HG03432 (cell line): ENCODE data around the gene OR2T1.
"Not testable (repeated sequence)": the region's sequence is repeated elsewhere in the genome, so short reads cannot be mapped to it uniquely, and the experiment has no call there.

ENCODE experiments used
- ATAC-seq: cut with Tn5 transposase; IDR thresholded peaks from one replicate; pipeline ENCODE4 v1.9.1; 2021; ENCODE audit warnings: mild to moderate bottlenecking, moderate library complexity; ENCODE audit not compliant: unreplicated experiment

OR2T1 gene, protein sequence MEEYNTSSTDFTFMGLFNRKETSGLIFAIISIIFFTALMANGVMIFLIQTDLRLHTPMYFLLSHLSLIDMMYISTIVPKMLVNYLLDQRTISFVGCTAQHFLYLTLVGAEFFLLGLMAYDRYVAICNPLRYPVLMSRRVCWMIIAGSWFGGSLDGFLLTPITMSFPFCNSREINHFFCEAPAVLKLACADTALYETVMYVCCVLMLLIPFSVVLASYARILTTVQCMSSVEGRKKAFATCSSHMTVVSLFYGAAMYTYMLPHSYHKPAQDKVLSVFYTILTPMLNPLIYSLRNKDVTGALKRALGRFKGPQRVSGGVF

DNA sequence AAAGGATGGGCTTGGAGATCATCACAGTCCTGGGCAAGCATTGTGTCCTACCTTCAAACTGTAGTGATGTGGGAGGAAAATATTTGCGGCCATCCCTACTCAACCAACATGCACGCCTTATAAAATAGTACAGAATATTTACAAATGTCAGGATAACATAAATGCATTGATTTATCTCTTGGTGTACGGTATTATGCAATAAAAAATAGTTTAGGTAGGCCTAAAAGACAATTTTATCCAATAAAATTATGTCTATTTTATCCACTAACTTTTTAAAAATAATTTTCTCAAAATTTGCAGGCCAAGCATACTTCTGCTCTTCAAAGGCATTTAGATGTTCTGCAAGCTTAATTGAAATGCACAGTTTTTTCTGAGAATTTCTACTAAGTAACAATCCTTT lies at the start of gene OR2T1:
Gene OR2T1, plus strand, starts transcription at position 301 of the 400 bp plus-strand sequence. CDS start 3,100 bp downstream, outside the sequence.
- no peak for ATAC-seq

- no peak for ATAC-seq
These were observed 43.4 kb upstream of the OR2T1 start for GRCh38 chr1:248359415-248359814.

- no peak for ATAC-seq
These were observed 41.6 kb upstream of the OR2T1 start, which contains the start of gene OR2T4 for GRCh38 chr1:248361121-248361715. OR2T4 (plus strand) TSS chr1:248361665; CDS start chr1:248361665, 0 bp downstream.

GRCh38 chr1:248366609-248367008 lies 36.2 kb upstream of the OR2T1 start:
- ATAC-seq: no peak

GRCh38 chr1:248372394-248372793 lies 30.5 kb upstream of the OR2T1 start:
- no peak for ATAC-seq

DNA sequence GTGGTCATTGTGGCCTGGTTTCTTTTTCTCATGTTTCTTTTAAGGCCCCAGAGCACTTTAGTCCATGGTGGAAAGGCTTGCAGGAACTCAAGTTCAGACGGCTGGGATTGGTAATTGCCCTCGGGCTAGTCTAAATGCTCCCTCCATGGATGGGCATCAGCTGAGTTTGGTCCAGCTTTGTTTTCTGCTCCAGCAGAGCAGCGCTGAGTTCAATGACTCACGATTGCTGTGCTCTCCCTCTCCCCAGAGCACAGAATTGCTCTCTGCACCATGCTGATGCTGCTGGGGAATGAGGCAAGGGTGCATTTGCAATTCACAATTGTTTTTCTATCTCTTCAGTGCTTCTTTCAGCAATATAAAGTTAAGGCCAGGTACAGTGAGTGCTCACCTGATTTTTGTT lies 29.1 kb upstream of the OR2T1 start:
- no peak for ATAC-seq

- ATAC-seq: no peak
These were observed 27.4 kb upstream of the OR2T1 start, which contains the start of gene OR2T6 for GRCh38 chr1:248375446-248375845. OR2T6 (plus strand) TSS chr1:248375746; CDS start chr1:248387609, 11,863 bp downstream.

DNA sequence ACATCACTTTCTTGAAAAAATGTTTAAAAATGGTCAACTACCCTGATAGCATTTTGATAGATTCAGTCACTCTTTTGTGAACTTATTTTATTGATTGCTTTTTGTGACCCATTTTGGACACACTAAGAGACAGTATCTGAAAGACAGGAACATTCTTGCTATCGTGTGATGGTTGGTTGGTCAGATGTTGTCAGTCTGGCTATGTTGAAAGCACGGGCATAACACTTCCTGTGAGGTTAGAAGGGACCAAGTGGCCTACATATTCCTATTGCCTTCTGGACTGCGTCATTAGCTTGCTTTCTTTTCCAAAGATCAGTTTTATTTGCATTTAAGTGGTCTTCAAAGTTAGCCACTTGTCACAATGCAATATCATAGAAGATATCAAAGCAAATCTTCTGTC lies 25.9 kb upstream of the OR2T1 start:
- no peak for ATAC-seq

DNA sequence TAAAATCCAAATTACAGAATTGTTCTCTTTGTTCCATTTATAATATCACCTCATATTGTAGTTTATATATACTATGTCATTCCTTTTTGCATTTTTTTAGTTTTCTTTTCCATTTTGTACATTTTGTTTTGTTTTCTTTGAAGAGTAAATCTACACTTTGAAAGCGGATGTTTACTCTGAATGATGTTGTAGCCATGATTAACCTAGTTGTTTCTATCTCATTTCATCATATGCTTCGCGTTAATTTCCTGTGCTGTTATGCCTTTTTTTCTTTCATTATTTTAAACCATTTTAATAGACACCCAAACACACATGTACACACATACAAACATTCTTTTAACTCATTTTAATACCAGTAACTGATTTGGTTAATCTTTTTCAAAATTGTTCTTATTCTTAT lies 22.0 kb upstream of the OR2T1 start:
- no peak for ATAC-seq

- ATAC-seq: no peak
These were observed 14.4 kb upstream of the OR2T1 start for GRCh38 chr1:248388426-248388825.

- ATAC-seq: no peak
These were observed 9.8 kb upstream of the OR2T1 start for GRCh38 chr1:248393050-248393449.

DNA sequence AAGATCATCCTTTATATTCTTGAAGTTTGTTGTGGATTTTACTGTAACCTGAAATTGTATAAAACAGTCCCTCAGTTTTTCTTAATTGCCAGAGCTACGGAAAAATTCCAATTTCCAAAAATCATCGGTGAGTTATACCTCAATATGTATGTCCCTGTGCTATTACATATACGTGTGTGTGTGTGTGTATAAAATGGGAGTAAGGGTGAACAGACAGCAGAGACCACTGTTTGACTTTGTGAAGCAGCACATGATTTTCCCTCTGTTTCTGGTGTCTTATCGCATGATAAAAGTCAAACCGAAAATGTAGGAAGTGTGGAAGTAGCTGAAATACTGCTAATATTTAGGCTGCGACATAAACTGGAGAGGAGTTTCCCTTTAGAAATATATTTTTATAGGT lies 1.2 kb downstream of the OR2T1 start:
- ATAC-seq: peak; percentile 69

- no peak for ATAC-seq
These were observed 4.2 kb downstream of the OR2T1 start for GRCh38 chr1:248406721-248407692.

DNA sequence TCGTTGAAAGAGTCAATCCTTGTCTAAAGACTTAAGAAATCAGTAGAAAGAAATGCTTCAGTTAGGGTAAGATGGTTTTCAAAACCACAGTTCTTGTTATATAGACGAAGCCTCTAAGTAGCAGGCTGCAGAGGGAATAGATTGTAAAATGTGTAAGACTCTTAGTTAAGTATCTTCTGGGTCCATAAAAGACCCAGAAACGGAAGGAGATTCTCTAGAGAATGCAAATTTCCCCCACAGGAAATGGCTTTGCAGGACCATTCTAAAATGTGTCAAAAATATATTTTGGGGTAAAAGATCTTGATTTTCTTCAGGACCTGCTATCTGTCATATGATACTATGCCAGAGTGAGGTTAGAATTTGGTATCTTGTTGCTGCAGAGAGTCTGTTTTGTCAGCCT lies 13.4 kb downstream of the OR2T1 start:
- peak; percentile 43 for ATAC-seq

GRCh38 chr1:248417854-248418253 lies 15.0 kb downstream of the OR2T1 start:
- no peak for ATAC-seq

DNA sequence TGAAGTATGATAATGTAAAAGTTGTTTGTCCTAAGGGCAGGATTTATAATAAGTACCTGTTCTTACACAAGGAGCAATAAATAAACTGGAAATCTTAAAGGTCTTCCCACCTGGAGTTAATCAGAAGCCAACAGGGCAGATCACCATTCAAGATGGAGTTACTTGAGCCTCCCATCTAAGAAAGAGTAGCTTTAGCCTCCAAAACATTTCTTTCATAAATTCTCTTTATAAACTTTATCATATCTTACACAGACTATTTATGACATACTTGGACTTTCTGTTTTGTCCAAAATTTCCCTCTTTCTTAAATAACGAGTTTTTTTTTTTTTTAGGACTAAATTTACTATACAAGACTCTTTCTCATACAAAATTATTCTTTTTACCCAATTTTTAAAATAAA lies 18.5 kb downstream of the OR2T1 start:
- ATAC-seq: no peak

DNA sequence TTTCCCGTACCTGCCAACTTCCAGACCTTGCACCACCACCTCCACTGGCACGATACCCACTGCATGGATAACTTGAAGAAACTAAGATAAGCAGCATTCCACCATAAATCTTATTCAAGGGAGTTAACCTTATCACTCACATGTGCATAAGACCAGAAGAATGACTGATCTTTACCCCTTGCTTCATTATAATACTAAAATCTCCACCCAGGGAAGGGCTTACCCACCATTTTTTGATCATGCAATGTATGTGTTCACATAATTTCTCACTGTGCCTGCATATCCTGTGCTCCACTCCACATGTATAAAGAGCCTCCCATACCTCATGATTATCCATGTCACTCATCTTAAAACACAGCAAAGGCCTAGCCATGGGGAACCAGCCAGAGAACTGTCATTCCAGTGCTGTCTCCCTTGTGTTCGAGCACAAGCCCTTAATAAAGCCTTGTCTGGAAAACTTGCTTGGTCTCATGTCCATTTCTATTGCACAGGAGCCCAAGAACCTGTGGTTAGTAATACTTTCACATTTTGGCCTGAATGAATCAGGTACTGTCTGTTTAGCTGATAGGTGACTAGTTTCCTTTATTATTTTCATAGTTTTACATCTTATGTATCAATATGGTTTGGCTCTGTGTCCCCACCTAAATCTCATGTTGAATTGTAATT lies 24.8 kb downstream of the OR2T1 start:
- peak; percentile 48 for ATAC-seq

- peak; percentile 96 for ATAC-seq
These were observed 25.3 kb downstream of the OR2T1 start for GRCh38 chr1:248428192-248428533.

- ATAC-seq: not testable (repeated sequence)
These were observed 28.8 kb downstream of the OR2T1 start for GRCh38 chr1:248431683-248432082.

- ATAC-seq: peak; percentile 44
These were observed 29.4 kb downstream of the OR2T1 start for GRCh38 chr1:248432201-248432600.
